HG03280 (cell line): ENCODE measurements around the gene HDLBP.
"Not testable (repeated sequence)": the region's sequence is repeated elsewhere in the genome, so short reads cannot be mapped to it uniquely, and the experiment has no call there.

ENCODE experiments used
- ATAC-seq: cut with Tn5 transposase; IDR thresholded peaks from one replicate; pipeline ENCODE4 v1.9.1; 2021; ENCODE audit warnings: mild to moderate bottlenecking, moderate library complexity; ENCODE audit not compliant: unreplicated experiment

The HDLBP gene

GRCh38 chr2:241308832-241309500, 6.5 kb downstream of the HDLBP start:
- no peak for ATAC-seq

DNA sequence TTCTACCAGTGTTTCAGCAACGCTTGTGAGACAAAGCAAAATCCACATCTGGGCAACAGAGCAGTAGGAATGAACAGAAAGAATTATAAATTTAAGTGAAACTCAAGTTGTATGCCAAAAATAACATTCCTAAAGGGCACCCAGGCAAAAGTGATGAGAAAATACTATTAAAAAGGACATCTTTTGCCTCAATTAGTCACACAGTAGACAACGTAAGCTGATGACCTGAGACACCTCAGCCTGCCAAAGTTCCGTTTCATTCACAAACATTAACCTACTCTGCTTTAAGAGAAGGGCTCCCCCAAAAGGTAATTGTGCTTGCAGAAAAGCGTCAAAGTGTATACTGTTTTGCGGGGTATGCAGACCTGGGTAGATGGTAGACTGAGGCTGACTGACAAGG, 7.2 kb downstream of the HDLBP start:
- ATAC-seq, result no peak

GRCh38 chr2:241307055-241307454, 8.4 kb downstream of the HDLBP start:
- ATAC-seq, result no peak

GRCh38 chr2:241304039-241304670, 11.3 kb downstream of the HDLBP start:
- no peak for ATAC-seq

DNA sequence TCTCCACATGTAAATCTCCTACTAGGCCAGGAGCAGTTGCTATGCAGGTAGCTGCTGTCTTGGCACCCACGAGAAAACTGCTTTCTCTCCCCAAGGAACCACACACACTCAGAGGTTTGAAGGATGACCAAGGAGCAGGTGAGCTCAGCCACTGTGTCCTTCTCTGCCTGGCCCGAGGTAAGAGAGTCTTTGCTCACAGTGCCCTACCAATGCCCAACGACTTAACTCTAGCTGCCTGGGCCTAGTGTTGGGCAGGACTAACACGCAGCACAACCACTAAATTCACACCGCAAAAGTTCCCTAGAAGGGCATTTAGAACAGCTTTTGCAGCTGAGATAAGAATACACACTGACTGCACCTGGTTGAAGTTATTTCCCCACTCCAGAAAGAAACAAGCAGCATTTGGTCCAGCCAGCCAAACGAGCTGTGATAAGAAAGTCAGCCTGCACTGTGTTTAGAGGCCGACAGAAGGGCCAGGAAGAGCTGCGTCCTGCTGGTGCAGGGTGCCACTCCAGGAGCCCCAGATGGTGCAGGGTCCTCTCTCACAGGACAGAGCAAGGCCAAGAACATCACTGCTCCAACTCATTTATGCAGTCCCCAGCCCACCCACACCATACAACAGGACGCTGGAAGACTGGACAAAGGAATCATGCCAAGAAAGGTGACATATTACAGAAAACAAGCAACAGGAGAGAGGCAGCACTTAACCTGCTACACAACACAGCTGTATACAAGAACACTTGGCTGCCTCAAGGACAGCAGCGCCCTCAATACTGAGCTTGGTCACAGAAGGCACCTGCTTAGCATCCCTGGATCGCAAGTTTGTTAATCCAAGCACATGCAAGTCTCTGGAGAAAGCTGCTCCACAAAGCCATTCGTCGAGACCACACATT, 12.5 kb downstream of the HDLBP start:
- ATAC-seq, result no peak

DNA sequence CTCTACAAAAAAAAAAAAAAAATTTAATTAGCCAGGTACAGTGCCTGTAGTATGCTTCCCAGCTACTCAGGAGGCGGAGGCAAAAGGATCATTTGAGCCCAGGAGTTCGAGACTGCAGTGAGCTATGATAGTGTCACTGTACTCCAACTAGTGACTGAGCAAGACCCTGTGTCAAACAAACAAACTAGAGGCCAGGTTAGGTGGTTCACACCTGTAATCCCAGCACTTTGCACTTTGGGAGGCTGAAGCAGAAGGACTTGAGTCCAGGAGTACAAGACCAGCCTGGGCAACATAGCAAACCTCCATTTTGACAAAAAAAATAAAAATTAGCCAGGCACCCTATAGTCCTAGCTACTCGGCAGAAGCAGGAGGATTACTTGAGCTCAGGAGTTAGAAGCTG, 13.4 kb downstream of the HDLBP start:
- ATAC-seq, result no peak

DNA sequence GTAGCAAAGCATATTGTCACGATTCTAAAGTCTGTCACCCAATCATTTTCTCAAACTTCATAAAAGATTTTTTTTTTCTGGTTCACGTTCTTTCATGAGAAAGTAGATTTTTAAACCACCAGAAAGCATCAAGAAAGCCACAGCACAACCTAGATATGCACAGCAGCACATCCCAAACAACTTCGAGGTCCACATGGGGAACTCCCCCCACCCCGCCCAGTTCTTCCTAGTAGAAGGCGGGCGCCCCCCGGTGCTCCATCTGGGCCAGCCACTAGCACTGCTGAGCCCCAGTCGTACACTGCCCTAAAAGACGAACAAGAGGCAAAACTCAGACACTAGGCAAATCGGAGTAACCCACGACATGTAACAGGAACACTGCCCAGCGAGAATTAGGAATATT, 15.5 kb downstream of the HDLBP start:
- ATAC-seq, result no peak

DNA sequence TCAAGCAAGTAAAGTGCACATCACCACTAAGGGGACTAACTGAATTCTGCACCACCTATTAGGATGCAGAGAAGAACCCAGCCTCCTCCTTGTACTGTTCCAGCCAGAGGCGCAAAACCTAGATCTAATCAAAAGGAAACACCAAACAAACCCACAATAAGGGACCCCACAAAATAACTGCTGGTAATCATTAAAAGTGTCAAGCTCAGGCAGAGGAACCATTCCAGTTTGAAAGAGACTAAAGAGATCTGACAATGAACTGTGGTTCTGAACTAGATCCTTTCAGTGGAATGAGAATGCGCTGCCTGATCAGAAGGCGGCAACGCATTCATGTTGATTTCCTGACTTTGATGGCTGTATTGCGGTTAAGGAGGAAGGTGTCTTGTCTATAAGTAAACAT, 16.8 kb downstream of the HDLBP start:
- no peak for ATAC-seq

GRCh38 chr2:241296767-241297166, 18.7 kb downstream of the HDLBP start:
- ATAC-seq, result no peak

- ATAC-seq, result no peak
Measured at GRCh38 chr2:241295326-241296095, 20.0 kb downstream of the HDLBP start.

- ATAC-seq, result not testable (repeated sequence)
Measured at GRCh38 chr2:241293378-241293797, 22.1 kb downstream of the HDLBP start.

- ATAC-seq, result no peak
Measured at GRCh38 chr2:241291977-241292376, 23.5 kb downstream of the HDLBP start.

DNA sequence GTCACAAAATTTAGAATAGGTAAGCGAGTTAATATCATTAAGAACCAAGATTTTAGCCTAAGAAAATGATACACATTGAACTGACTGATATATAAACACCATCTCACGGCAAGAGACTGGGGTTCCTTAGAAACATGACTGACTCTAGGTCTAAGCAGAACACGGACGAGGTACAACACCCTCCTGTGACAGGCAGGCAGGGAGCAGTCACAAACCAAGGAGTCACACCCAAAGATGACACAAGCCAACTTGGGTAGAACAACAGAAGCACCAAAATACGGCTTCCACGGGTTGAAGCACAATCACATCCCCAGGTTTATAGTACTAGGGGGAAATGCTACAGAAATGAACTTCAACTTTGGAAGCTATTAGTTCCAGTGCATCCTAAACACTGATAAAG, 24.3 kb downstream of the HDLBP start:
- ATAC-seq, result no peak

GRCh38 chr2:241289597-241289996, 25.9 kb downstream of the HDLBP start:
- ATAC-seq, result no peak

DNA sequence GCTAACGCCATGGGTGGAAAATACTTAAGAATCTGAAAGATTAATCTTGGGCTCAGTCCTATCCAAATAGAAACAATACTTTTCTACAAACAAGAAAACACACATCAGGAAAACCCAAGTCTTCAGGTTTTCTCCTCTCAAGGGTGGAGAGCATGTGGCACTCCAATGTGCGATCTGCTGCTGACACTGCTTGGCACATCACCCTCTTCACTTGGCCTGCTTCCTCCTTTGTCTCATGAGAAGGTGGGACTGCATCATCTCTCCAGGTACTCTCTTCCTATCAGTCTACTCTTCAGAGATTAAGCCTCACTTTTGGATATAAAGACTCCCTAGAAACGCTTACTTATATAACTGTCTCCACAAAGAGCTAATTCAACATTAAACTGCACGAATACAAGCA, 26.4 kb downstream of the HDLBP start:
- ATAC-seq, result no peak

DNA sequence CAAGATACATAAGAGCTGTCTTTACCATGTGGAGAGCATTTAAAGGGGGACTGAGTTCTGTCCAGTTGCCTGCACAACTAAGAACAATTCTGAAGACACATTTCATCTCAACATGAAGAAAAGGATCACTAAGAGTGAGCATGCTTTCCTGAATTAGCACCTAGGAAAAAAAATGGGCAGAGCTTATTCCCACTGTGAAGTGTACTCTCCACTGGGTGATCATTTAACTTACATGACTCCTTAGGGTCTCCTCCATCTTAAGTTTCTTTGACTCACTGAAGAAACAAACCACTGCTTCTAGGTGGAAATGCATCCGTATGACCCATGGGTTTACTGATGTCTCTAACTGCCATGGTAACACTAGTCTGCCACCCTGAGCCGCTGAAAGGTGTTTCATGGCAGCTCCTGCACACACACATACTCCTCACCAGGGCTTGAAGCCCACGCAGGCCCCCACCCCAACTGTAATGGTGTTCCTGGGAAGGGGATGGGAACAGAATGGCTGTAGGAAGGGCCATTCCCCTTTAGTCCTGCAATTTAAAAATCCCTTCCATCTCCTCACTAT, 27.1 kb downstream of the HDLBP start:
- ATAC-seq, result no peak

GRCh38 chr2:241286348-241287090, 29.0 kb downstream of the HDLBP start:
- ATAC-seq, result no peak

DNA sequence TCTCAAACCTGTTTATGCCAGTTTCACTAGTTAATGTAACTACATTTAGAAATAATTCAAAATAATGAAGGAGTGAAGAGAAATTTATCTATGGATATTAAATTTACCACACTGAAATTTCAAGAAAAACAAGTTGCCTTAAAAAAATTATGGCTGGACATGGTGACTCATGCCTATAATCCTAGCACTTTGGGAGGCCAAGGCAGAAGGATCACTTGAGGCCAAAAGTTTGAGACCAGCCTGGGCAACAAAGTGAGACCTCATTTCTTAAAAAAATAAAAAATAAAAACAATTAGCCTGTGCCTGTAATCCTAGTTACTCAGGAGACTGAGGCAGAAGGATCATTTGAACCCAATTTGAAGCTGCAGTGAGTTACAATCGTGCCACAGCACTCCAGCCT, 29.9 kb downstream of the HDLBP start:
- no peak for ATAC-seq

DNA sequence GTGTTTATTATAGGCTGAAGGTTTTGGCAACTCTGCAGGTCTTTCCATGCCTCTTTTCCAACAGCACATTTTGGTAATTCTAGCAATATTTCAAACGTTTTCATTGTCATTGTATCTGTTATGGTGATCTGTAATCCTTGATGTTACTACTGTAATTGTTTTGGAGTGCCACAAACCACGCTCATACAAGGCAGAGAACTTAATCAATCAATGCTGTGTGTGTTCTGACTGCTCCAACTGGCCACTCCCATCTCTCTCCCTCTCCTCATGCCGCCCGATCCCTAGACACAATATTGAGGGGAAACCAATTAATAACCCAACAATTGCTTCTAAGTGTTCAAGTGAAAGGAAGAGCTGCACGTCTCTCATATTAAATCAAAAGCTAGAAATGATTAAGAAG, 32.9 kb downstream of the HDLBP start:
- no peak for ATAC-seq

GRCh38 chr2:241280291-241280690, 35.2 kb downstream of the HDLBP start:
- no peak for ATAC-seq
